ENCODE results near the gene PLXDC2.
A peak's percentile ranks its signal among the peaks of the same experiment; 100 is the strongest.

PLXDC2 gene

GRCh38 chr10:19817231-19817933, 1.1 kb downstream of the PLXDC2 start:
- peak; percentile 52 to 80 for DNase-seq

- DNase-seq, result no peak
Observed at GRCh38 chr10:19818876-19819275, 2.6 kb downstream of the PLXDC2 start.

GRCh38 chr10:19819419-19820033, 3.3 kb downstream of the PLXDC2 start:
- peak; percentile 83 to 93 for DNase-seq

- peak; percentile 81 to 84 for DNase-seq
Observed at GRCh38 chr10:19824381-19825342, 8.4 kb downstream of the PLXDC2 start.

GRCh38 chr10:19825700-19826099, 9.5 kb downstream of the PLXDC2 start:
- peak; percentile 77 to 78 for DNase-seq

- DNase-seq, result peak; percentile 80 to 95
Observed at GRCh38 chr10:19826712-19827111, 10.5 kb downstream of the PLXDC2 start.

- DNase-seq, result peak; percentile 84 to 87
Observed at GRCh38 chr10:19828278-19829049, 12.2 kb downstream of the PLXDC2 start.

- DNase-seq, result peak; percentile 65 to 75
Observed at GRCh38 chr10:19832699-19833098, 16.5 kb downstream of the PLXDC2 start.

GRCh38 chr10:19833170-19833824, 17.1 kb downstream of the PLXDC2 start:
- peak; percentile 51 to 56 for DNase-seq

GRCh38 chr10:19835952-19836351, 19.7 kb downstream of the PLXDC2 start:
- no peak for DNase-seq

GRCh38 chr10:19839090-19839489, 22.9 kb downstream of the PLXDC2 start:
- no peak for DNase-seq

GRCh38 chr10:19839552-19839951, 23.3 kb downstream of the PLXDC2 start:
- no peak for DNase-seq

GRCh38 chr10:19840776-19841175, 24.5 kb downstream of the PLXDC2 start:
- DNase-seq, result no peak

GRCh38 chr10:19843487-19843886, 27.3 kb downstream of the PLXDC2 start:
- DNase-seq, result no peak

- no peak for DNase-seq
Observed at GRCh38 chr10:19845503-19846368, 29.5 kb downstream of the PLXDC2 start.

- DNase-seq, result no peak
Observed at GRCh38 chr10:19847321-19847720, 31.1 kb downstream of the PLXDC2 start.

GRCh38 chr10:19848226-19848985, 32.2 kb downstream of the PLXDC2 start:
- DNase-seq, result no peak

- DNase-seq, result no peak
Observed at GRCh38 chr10:19853831-19854230, 37.6 kb downstream of the PLXDC2 start.

GRCh38 chr10:19857876-19858275, 41.6 kb downstream of the PLXDC2 start:
- DNase-seq, result no peak

- DNase-seq, result no peak
Observed at GRCh38 chr10:19860107-19860506, 43.9 kb downstream of the PLXDC2 start.
